K562 (cell line): ENCODE results near the gene LUZP1. TPM values are rescaled to one million over a fixed set of nuclear protein-coding genes. Genes with fewer than 3 reads are reported as not detected.

Experiments
- CC2D1A ChIP-seq: fragments of 450-650 bp; IDR thresholded peaks from 2 replicates; pipeline ENCODE4 v1.6.1; 2017; ENCODE audit warnings: mild to moderate bottlenecking
- DIDO1 ChIP-seq: fragments of 450-650 bp; IDR thresholded peaks from 2 replicates; pipeline ENCODE4 v1.6.1; 2016; ENCODE audit warnings: low read depth, missing biosample characterization, missing genetic modification characterization
- DPF2 ChIP-seq: fragments of 450-650 bp; IDR thresholded peaks from 2 replicates; pipeline ENCODE4 v1.6.1; 2016
- EP400 ChIP-seq: fragments of 450-650 bp; IDR thresholded peaks from 2 replicates; pipeline ENCODE4 v1.6.1; 2017; ENCODE audit warnings: antibody characterized with exemption, mild to moderate bottlenecking, moderate library complexity
- HNRNPH1 ChIP-seq: fragments of 200-400 bp; formaldehyde crosslinking; optimal IDR thresholded peaks from 2 replicates; pipeline ENCODE3; 2017; ENCODE audit warnings: low read depth, mild to moderate bottlenecking, low read length, moderate library complexity
- KLF6 ChIP-seq: fragments of 250-450 bp; sonication (Bioruptor Pico); IDR thresholded peaks from 2 replicates; pipeline ENCODE4 v1.4.0; 2020; ENCODE audit warnings: mild to moderate bottlenecking, moderate library complexity, borderline replicate concordance
- MCM3 ChIP-seq: fragments of 450-650 bp; IDR thresholded peaks from 2 replicates; pipeline ENCODE4 v1.6.1; 2016
- MIER1 ChIP-seq: fragments of 450-650 bp; IDR thresholded peaks from 2 replicates; pipeline ENCODE4 v1.6.1; 2016; ENCODE audit warnings: antibody characterized with exemption, mild to moderate bottlenecking, low read depth
- PHF21A ChIP-seq: fragments of 450-650 bp; IDR thresholded peaks from 2 replicates; pipeline ENCODE4 v1.6.1; 2017; ENCODE audit warnings: low read depth, borderline replicate concordance
- RBM25 ChIP-seq: fragments of 200-400 bp; formaldehyde crosslinking; IDR thresholded peaks from 2 replicates; pipeline ENCODE4 v1.6.1; 2018; ENCODE audit warnings: low read length, low read depth, moderate library complexity; ENCODE audit not compliant: severe bottlenecking
- WHSC1 ChIP-seq: IDR thresholded peaks from one replicate; pipeline ENCODE4 v1.6.1; 2012; ENCODE audit warnings: low read length, control low read depth, inconsistent platforms
- ZBTB1 ChIP-seq: sonication (generic); formaldehyde crosslinking; IDR thresholded peaks from 2 replicates; pipeline ENCODE4 v1.8.1; 2023; ENCODE audit warnings: missing genetic modification reagents, low read depth, mild to moderate bottlenecking, borderline replicate concordance
- ZBTB17 ChIP-seq: fragments of 450-650 bp; formaldehyde crosslinking; IDR thresholded peaks from 2 replicates; pipeline ENCODE4 v1.4.0; 2020; ENCODE audit warnings: mild to moderate bottlenecking
- ZFP36 ChIP-seq: fragments of 150-350 bp; IDR thresholded peaks from 2 replicates; pipeline ENCODE4 v1.6.1; 2018; ENCODE audit warnings: low read length, low read depth; ENCODE audit not compliant: partially characterized antibody
- ZNF217 ChIP-seq: sonication (generic); formaldehyde crosslinking; IDR thresholded peaks from 2 replicates; pipeline ENCODE4 v1.8.0; 2022; ENCODE audit warnings: mild to moderate bottlenecking, missing genetic modification reagents
- ZNF41 ChIP-seq: fragments of 250-450 bp; sonication (Bioruptor Pico); conservative IDR thresholded peaks from 2 replicates; pipeline ENCODE4 v1.4.0; 2020; ENCODE audit warnings: mild to moderate bottlenecking
- ZNF57 ChIP-seq: fragments of 450-650 bp; formaldehyde crosslinking; IDR thresholded peaks from 2 replicates; pipeline ENCODE4 v1.4.0; 2020; ENCODE audit warnings: mild to moderate bottlenecking, moderate library complexity
- ZNF586 ChIP-seq: fragments of 450-650 bp; formaldehyde crosslinking; conservative IDR thresholded peaks from 2 replicates; pipeline ENCODE4 v1.4.0; 2020; ENCODE audit warnings: mild to moderate bottlenecking, moderate library complexity
- polyA plus RNA-seq, 8 experiments: library from polyadenylated mRNA; depleted of rRNA in 4 of 8; stranded (reverse) in 5 of 8; unstranded in 3 of 8; fragments of >200 nt; fragmentation: Nextera tagmentation in 2 of 8; fragmentation: Illumina TruSeq in 1 of 8; extraction: Ambion mirVana in 2 of 8; extraction: Trizol in 1 of 8; gene quantifications; 2 replicates each; pipeline versions ENCODE4 v1.2.1 to v1.2.3, GENCODE V29; 2011 to 2014; ENCODE audit warnings: inconsistent platforms in 1 of 8, missing spikeins in 1 of 8
- total RNA-seq, 7 experiments: library from RNA; depleted of rRNA in 6 of 7; stranded (reverse); fragments of >200 nt in 6 of 7; fragmentation: Illumina TruSeq in 2 of 7; extraction: Trizol in 2 of 7; gene quantifications; 2 replicates each; pipeline versions ENCODE4 v1.2.1 to v1.2.3, GENCODE V29; 2011 to 2021; ENCODE audit warnings: low replicate concordance in 1 of 7
- TF ChIP-seq, protein P1 (sequence below): IDR thresholded peaks from 2 replicates; pipeline ENCODE4 v1.6.1; 2016; ENCODE audit warnings: missing genetic modification characterization, missing compliant biosample characterization
- TF ChIP-seq, protein P2 (sequence below), 2 experiments: fragments of 450-650 bp; conservative IDR thresholded peaks; 2 replicates each; pipeline ENCODE4 v1.6.1; 2017; ENCODE audit warnings: mild to moderate bottlenecking in 2 of 2, moderate library complexity in 2 of 2
- TF ChIP-seq, protein P3 (sequence below): fragments of 450-650 bp; IDR thresholded peaks from 2 replicates; pipeline ENCODE4 v1.6.1; 2014; ENCODE audit warnings: low read depth, mild to moderate bottlenecking, moderate library complexity, borderline replicate concordance
- TF ChIP-seq, protein P4 (sequence below): sonication (generic); formaldehyde crosslinking; IDR thresholded peaks from 2 replicates; pipeline ENCODE4 v1.8.0; 2022; ENCODE audit warnings: missing genetic modification reagents, mild to moderate bottlenecking, borderline replicate concordance

Gene LUZP1
- total and polyA plus RNA-seq, 9 of the 15 experiments (the other 6 are each of a cell fraction or from before 2014, with no cell fraction given): 6.5 to 19.1 (median 12.4) TPM

DNA sequence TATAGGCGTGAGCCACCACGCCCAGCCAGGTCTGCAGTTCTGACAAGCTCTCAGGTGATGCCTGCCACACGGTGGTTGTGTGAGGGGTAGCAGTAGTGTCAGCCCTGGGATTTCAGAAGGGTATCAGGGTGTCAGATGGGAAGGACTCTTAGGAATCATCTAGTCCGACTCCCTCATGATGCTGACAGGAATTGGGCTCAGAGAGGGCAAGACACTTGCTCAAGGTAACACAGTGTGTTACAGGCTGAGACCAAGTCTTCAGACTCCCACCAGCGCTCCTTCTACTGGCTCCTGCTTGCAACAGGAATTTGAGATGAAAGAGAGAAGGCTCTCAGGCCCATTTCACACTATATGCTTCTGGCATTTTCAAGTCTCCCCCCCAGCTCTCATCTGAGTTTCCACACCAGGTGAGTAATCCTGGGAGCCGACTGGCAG, 41.7 kb upstream of the LUZP1 start (continued):
- no peak for TF ChIP-seq DPF2
- no peak for TF ChIP-seq ZNF57 (CRISPR knock-in tag)
- TF ChIP-seq PHF21A: no peak
- TF ChIP-seq DIDO1 (tag): no peak
- TF ChIP-seq MIER1: peak; percentile 81
- TF ChIP-seq EP400: no peak
- TF ChIP-seq RBM25: peak; percentile 86
- TF ChIP-seq, protein P1, sequence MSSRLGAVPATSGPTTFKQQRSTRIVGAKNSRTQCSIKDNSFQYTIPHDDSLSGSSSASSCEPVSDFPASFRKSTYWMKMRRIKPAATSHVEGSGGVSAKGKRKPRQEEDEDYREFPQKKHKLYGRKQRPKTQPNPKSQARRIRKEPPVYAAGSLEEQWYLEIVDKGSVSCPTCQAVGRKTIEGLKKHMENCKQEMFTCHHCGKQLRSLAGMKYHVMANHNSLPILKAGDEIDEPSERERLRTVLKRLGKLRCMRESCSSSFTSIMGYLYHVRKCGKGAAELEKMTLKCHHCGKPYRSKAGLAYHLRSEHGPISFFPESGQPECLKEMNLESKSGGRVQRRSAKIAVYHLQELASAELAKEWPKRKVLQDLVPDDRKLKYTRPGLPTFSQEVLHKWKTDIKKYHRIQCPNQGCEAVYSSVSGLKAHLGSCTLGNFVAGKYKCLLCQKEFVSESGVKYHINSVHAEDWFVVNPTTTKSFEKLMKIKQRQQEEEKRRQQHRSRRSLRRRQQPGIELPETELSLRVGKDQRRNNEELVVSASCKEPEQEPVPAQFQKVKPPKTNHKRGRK (tag): no peak
- TF ChIP-seq ZFP36: peak; percentile 90
- TF ChIP-seq CC2D1A: no peak
- no peak for TF ChIP-seq MCM3
- no peak for TF ChIP-seq KLF6
- TF ChIP-seq ZNF41 (CRISPR knock-in tag): no peak
- TF ChIP-seq, protein P2, sequence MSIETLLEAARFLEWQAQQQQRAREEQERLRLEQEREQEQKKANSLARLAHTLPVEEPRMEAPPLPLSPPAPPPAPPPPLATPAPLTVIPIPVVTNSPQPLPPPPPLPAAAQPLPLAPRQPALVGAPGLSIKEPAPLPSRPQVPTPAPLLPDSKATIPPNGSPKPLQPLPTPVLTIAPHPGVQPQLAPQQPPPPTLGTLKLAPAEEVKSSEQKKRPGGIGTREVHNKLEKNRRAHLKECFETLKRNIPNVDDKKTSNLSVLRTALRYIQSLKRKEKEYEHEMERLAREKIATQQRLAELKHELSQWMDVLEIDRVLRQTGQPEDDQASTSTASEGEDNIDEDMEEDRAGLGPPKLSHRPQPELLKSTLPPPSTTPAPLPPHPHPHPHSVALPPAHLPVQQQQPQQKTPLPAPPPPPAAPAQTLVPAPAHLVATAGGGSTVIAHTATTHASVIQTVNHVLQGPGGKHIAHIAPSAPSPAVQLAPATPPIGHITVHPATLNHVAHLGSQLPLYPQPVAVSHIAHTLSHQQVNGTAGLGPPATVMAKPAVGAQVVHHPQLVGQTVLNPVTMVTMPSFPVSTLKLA (conservative IDR thresholded peaks at IDR 0.05): no peak
- TF ChIP-seq, protein P3, sequence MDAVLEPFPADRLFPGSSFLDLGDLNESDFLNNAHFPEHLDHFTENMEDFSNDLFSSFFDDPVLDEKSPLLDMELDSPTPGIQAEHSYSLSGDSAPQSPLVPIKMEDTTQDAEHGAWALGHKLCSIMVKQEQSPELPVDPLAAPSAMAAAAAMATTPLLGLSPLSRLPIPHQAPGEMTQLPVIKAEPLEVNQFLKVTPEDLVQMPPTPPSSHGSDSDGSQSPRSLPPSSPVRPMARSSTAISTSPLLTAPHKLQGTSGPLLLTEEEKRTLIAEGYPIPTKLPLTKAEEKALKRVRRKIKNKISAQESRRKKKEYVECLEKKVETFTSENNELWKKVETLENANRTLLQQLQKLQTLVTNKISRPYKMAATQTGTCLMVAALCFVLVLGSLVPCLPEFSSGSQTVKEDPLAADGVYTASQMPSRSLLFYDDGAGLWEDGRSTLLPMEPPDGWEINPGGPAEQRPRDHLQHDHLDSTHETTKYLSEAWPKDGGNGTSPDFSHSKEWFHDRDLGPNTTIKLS: no peak
- no peak for TF ChIP-seq ZNF586 (CRISPR knock-in tag)
- TF ChIP-seq, protein P4, sequence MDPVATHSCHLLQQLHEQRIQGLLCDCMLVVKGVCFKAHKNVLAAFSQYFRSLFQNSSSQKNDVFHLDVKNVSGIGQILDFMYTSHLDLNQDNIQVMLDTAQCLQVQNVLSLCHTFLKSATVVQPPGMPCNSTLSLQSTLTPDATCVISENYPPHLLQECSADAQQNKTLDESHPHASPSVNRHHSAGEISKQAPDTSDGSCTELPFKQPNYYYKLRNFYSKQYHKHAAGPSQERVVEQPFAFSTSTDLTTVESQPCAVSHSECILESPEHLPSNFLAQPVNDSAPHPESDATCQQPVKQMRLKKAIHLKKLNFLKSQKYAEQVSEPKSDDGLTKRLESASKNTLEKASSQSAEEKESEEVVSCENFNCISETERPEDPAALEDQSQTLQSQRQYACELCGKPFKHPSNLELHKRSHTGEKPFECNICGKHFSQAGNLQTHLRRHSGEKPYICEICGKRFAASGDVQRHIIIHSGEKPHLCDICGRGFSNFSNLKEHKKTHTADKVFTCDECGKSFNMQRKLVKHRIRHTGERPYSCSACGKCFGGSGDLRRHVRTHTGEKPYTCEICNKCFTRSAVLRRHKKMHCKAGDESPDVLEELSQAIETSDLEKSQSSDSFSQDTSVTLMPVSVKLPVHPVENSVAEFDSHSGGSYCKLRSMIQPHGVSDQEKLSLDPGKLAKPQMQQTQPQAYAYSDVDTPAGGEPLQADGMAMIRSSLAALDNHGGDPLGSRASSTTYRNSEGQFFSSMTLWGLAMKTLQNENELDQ (CRISPR knock-in tag): no peak
- no peak for TF ChIP-seq WHSC1
- no peak for TF ChIP-seq ZBTB1 (CRISPR knock-in tag)
- TF ChIP-seq HNRNPH1: no peak
- no peak for TF ChIP-seq ZNF217 (CRISPR knock-in tag)
- TF ChIP-seq ZBTB17 (CRISPR knock-in tag): no peak
